Anterior cingulate cortex (tissue), 58 donors: Measurements from ENCODE around the gene DNAJC12.
"Not testable (repeated sequence)": the region's sequence is repeated elsewhere in the genome, so short reads cannot be mapped to it uniquely, and the experiment has no call there.

Source experiments
- DNase-seq, 58 donors: peaks; one replicate each; lab custom pipeline; 2025; lab: John Stamatoyannopoulos, UW

DNAJC12 gene

GRCh38 chr10:67837541-67838314 is at the start of gene DNAJC12:
DNAJC12 (minus strand) TSS chr10:67838188; CDS start chr10:67838011, 177 bp downstream.
- peak in 12 of 58 donors; percentile 6 to 83 (median 20) for DNase-seq

GRCh38 chr10:67884842-67885670 is 47.1 kb upstream of the DNAJC12 start:
- DNase-seq, result peak; percentile 8 to 90 (median 77)

DNA sequence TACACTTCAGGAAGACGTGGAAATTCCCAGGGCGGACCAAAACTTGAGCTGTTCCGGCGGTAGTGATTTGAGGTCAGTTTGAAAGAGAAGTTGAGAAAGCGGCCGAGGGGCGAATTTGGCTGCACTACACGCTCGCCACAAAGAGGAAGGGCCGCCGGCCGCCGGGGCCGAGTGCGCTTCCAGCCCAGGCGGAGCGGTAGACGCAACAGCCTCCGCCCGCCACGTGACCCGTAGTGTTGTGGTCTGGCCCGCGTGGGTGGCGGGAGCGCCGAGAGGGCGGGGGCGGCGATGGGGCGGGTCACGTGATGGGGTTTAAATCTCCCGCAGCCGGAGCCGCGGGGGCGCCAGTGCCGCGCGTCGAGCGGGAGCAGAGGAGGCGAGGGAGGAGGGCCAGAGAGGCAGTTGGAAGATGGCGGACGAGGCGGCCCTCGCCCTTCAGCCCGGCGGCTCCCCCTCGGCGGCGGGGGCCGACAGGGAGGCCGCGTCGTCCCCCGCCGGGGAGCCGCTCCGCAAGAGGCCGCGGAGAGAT is 46.4 kb upstream of the DNAJC12 start, which contains the start of gene SIRT1:
Gene SIRT1 (plus strand): TSS at position 344 of the 529 bp plus-strand sequence. CDS start 66 bp downstream, at position 410.
- peak; percentile 48 to 98 (median 94) for DNase-seq

GRCh38 chr10:67883710-67884312 is 45.8 kb upstream of the DNAJC12 start:
- DNase-seq, result peak in 2 of 58 donors; percentile 1 to 10

- no peak for DNase-seq
Measured at GRCh38 chr10:67878133-67878532, 40.1 kb upstream of the DNAJC12 start.

- not testable (repeated sequence) for DNase-seq
Measured at GRCh38 chr10:67877421-67877820, 39.4 kb upstream of the DNAJC12 start.

- DNase-seq, result no peak
Measured at GRCh38 chr10:67875340-67876238, 37.6 kb upstream of the DNAJC12 start.

- no peak for DNase-seq
Measured at GRCh38 chr10:67869996-67870395, 32.0 kb upstream of the DNAJC12 start.

- DNase-seq, result no peak
Measured at GRCh38 chr10:67868132-67868531, 30.1 kb upstream of the DNAJC12 start.

DNA sequence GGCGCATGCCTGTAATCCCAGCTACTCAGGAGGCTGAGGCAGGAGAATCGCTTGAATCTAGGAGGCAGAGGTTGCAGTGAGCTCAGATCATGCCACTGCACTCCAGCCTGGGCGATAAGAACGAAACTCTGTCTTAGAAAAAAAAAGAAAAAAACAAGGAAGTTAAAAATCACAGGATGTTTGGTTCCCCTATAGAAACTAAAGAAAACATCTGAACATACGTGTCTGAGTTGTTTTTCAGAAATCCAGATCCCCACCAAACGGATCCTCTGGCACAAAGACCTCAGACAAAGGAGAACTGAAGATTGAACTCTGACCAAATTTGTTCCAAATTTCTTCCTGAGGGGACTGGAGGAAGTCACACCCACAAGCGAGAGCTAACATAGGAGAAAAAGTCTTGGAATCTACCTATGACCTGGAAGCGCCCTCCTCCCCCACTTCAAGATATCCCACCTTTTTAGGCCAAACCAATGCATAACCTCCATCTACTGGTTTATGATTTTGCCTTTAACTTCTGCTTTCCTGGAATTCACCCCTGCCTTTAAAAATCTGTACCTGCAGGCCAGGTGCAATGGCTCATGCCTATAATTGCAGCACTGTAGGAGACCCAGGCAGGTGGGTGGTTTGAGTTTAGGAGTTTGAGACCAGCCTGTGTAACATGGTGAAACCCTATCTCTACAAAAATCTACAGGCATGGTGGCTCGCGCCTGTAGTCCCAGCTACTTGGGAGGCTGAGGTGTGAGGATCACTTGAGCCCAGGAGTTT is 26.8 kb upstream of the DNAJC12 start:
- DNase-seq, result no peak

- DNase-seq, result no peak
Measured at GRCh38 chr10:67863094-67863493, 25.1 kb upstream of the DNAJC12 start.

GRCh38 chr10:67861750-67862432 is 23.9 kb upstream of the DNAJC12 start:
- no peak for DNase-seq

DNA sequence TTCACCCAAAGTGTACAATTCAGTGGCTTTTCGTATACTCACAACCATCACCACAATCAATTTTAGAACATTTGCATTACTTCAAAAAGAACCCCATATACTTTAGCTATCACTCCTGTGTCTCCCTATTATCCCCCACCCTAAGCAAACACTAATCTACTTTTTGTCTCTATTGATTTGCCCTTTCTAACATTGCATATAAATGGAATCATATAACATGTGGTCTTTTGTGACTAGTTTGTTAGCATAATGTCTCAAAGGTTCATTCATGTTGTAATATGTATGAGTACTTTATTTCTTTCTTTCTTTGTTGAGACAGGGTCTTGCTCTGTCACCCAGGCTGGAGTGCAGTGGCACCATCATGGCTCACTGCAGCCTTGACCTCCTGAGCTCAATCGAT is 21.0 kb upstream of the DNAJC12 start:
- DNase-seq, result no peak

DNA sequence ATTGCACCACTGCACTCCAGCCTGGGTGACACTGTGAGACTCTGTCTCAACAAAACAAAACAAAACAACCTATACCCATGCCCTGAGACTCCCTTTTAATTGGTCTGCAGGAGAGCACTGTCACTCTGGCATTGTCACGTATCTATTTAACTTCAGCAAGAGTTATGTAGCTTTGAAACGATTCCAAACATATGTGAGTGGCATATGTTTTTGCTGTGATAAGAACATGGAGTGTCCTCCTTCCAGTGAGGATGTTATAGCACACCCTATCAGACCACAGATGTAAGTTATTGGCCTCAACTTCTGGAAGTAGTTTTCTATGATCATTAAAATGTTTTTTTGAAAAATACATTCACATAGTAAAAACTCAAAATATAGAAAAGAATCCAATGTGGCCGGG is 15.5 kb upstream of the DNAJC12 start:
- DNase-seq, result no peak

GRCh38 chr10:67852761-67853160 is 14.8 kb upstream of the DNAJC12 start:
- no peak for DNase-seq

DNA sequence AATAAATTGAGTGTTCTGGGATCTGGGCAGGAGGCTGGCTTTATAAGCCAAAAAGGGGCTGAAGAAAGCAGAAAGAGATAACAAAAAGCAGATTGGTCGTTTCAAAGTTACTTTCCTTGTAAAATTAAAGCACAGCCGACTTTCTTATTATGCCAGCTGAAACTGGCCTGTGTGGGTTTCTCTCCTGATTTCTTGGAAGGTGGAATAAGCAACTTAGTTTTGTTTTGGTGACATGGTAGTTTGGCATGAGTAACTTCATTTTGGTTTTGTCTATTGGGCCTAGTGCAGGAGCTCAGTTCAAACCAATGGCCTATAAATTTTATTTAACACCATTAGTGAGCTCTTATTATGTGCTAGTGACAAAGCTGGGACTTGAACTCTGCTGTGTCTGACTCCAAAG is 13.2 kb upstream of the DNAJC12 start:
- no peak for DNase-seq

DNA sequence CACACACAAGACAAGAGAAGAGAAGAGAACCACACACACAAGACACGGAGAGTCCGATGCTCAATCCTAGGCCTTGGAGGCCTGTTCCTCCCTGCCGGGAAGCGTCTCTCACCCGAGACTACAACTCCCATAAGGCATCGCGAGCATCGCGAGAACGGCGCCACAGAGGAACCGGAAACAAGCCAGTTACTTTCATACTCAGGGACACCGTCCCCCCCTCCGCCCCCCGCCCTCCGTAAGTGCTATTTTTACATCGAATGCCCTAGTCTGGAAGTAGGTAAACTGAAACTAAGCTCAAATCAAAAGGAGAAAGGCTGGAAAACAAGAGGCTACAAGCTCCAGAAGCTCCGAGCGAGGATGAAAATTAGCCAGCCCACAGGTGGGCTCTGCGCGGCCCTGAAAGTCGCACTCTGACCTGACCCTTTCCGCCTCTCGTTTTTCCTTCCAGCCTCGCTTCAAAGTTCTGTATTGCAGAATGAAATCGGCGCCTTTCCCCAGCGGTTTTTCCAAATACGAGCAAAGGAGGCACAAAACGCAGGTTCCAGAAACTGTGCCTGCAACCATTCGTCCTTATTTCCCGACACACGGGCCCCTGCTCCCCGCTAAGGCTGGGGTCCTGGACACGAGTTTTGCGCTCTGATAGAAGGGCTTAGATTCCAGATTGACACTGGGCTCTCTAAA is 11.5 kb upstream of the DNAJC12 start:
- DNase-seq, result peak; percentile 63 to 97 (median 89)

DNA sequence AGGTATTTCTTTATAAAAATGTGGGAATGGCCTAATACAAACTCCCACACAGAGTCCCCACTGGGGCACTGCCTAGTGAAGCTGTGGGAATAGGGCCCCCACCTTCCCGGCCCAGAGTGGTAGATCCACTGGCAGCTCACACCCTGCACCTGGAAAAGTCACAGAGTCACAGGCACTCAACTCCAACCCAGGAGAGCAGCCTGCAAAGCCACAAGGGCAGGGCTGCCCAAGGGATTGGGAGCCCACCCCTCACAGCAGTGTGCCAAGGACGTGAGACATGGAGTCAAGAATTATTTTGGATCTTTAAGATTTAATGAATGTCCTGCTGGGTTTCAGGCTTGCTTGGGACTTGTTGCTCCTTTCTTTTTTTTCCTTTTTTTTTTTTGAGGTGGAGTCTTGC is 5.3 kb upstream of the DNAJC12 start:
- DNase-seq, result no peak
